ENCODE data around the gene PLEKHA1. TPM values are rescaled to one million over a fixed set of nuclear protein-coding genes. Genes with fewer than 3 reads are reported as not detected.
A peak's percentile ranks its signal among the peaks of the same experiment; 100 is the strongest.

Gene PLEKHA1
- polyA plus RNA-seq, 4 donors, result 83.6 to 123 (median 87.5) TPM

- DNase-seq (ENCODE audit: low read depth in 4 of 4, low spot score in 2 of 4), result no peak
These were observed 28.1 kb upstream of the PLEKHA1 start for GRCh38 chr10:122346326-122346950.

- DNase-seq (ENCODE audit: low read depth in 4 of 4, low spot score in 2 of 4), result no peak
These were observed 27.2 kb upstream of the PLEKHA1 start for GRCh38 chr10:122347170-122347841.

- DNase-seq (ENCODE audit: low read depth in 4 of 4, low spot score in 2 of 4), result peak; percentile 34 to 73 (median 50)
These were observed 26.0 kb upstream of the PLEKHA1 start for GRCh38 chr10:122348512-122348911.

- peak in 1 of 4 donors; percentile 65 for DNase-seq (ENCODE audit: low read depth in 4 of 4, low spot score in 2 of 4)
These were observed 25.6 kb upstream of the PLEKHA1 start for GRCh38 chr10:122348935-122349361.

- no peak for DNase-seq (ENCODE audit: low read depth in 4 of 4, low spot score in 2 of 4)
These were observed 24.6 kb upstream of the PLEKHA1 start for GRCh38 chr10:122349758-122350369.

- DNase-seq (ENCODE audit: low read depth in 4 of 4, low spot score in 2 of 4), result no peak
These were observed 23.6 kb upstream of the PLEKHA1 start for GRCh38 chr10:122350893-122351292.

- no peak for DNase-seq (ENCODE audit: low read depth in 4 of 4, low spot score in 2 of 4)
These were observed 21.5 kb upstream of the PLEKHA1 start for GRCh38 chr10:122352817-122353525.

- no peak for DNase-seq (ENCODE audit: low read depth in 4 of 4, low spot score in 2 of 4)
These were observed 20.1 kb upstream of the PLEKHA1 start for GRCh38 chr10:122354383-122354782.

GRCh38 chr10:122357685-122358084, 16.8 kb upstream of the PLEKHA1 start:
- DNase-seq (ENCODE audit: low read depth in 4 of 4, low spot score in 2 of 4), result no peak

GRCh38 chr10:122359621-122360020, 14.9 kb upstream of the PLEKHA1 start:
- no peak for DNase-seq (ENCODE audit: low read depth in 4 of 4, low spot score in 2 of 4)

GRCh38 chr10:122361046-122361445, 13.5 kb upstream of the PLEKHA1 start:
- DNase-seq (ENCODE audit: low read depth in 4 of 4, low spot score in 2 of 4), result no peak

- no peak for DNase-seq (ENCODE audit: low read depth in 4 of 4, low spot score in 2 of 4)
These were observed 12.4 kb upstream of the PLEKHA1 start for GRCh38 chr10:122362031-122362592.

- no peak for DNase-seq (ENCODE audit: low read depth in 4 of 4, low spot score in 2 of 4)
These were observed 11.9 kb upstream of the PLEKHA1 start for GRCh38 chr10:122362621-122363020.

- no peak for DNase-seq (ENCODE audit: low read depth in 4 of 4, low spot score in 2 of 4)
These were observed 11.2 kb upstream of the PLEKHA1 start for GRCh38 chr10:122363311-122363710.

- DNase-seq (ENCODE audit: low read depth in 4 of 4, low spot score in 2 of 4), result no peak
These were observed 10.6 kb upstream of the PLEKHA1 start for GRCh38 chr10:122363722-122364463.

- no peak for DNase-seq (ENCODE audit: low read depth in 4 of 4, low spot score in 2 of 4)
These were observed 5.8 kb upstream of the PLEKHA1 start for GRCh38 chr10:122368502-122369254.

- DNase-seq (ENCODE audit: low read depth in 4 of 4, low spot score in 2 of 4), result no peak
These were observed 1.4 kb upstream of the PLEKHA1 start for GRCh38 chr10:122373108-122373507.

- peak in 2 of 4 donors; percentile 23 to 45 for DNase-seq (ENCODE audit: low read depth in 4 of 4, low spot score in 2 of 4)
These were observed 787 bp upstream of the PLEKHA1 start for GRCh38 chr10:122373721-122374120.

- DNase-seq (ENCODE audit: low read depth in 4 of 4, low spot score in 2 of 4), result peak; percentile 29 to 54 (median 41)
These were observed 561 bp downstream of the PLEKHA1 start for GRCh38 chr10:122374859-122375678.
